ENCODE data around the gene NEK11.

The NEK11 gene

GRCh38 chr3:131223373-131224289 lies 197.0 kb downstream of the NEK11 start:
- Histone ChIP-seq H3K4me3 (ENCODE audit: insufficient read length, low read depth) (no peak overlapping the region), H3K4me1 (ENCODE audit: insufficient read depth, insufficient read length) (no peaks in the 10 kb centered on the region), H3K9ac (ENCODE audit: insufficient read length, low read depth) (no peak overlapping the region), H3K36me3 (ENCODE audit: insufficient read depth, insufficient read length, low read length) (no peaks in the 10 kb centered on the region), H3K27me3 (ENCODE audit: insufficient read depth, insufficient read length) (no peaks in the 10 kb centered on the region), H3K9me3 (ENCODE audit: insufficient read depth, low read length) (no peaks in the 10 kb centered on the region)
- no peak for TF ChIP-seq YY1 (IDR thresholded peaks at IDR 0.05; ENCODE audit: insufficient read depth, insufficient read length)
- TF ChIP-seq SUZ12 (IDR thresholded peaks at IDR 0.05; ENCODE audit: extremely low read depth, insufficient read depth, insufficient read length) = no peak
- no peak for DNase-seq (ENCODE audit: low read depth, low spot score)

DNA sequence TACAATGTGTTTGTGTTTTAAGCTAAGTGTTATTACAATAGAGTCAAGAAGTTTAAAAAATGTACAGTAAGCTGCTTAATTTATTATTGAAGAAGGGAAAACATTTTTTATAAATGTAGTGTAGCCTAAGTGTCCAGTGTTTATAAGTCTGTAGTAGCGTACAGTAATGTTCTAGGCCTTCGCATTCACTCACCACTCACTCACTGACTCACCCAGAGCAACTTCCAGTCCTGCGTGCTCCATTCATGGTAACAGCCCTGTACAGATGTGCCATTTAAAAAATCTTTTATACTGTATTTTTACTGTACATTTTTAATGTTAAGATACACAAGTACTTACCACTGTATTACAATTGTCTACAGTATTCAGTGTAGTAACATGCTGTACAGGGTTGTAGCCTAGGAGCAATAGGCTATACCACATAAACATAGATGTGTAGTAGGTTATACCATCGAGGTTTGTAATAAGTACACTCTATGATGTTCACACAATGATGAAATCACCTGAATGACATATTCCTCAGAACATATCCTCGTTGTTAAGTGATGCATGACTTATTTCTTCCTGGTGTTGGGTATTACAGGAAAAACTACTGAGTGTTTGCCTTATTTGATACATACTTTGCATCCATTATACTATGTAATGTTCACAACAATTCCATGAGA lies 198.3 kb downstream of the NEK11 start:
- H3K9me3 ChIP-seq (ENCODE audit: insufficient read depth, low read length) = no peaks in the 10 kb centered on the region
- no peak overlapping the region for H3K9ac ChIP-seq (ENCODE audit: insufficient read length, low read depth)
- no peaks in the 10 kb centered on the region for H3K27me3 ChIP-seq (ENCODE audit: insufficient read depth, insufficient read length)
- no peak overlapping the region for H3K4me3 ChIP-seq (ENCODE audit: insufficient read length, low read depth)
- DNase-seq (ENCODE audit: low read depth, low spot score) = no peak
- no peak for TF ChIP-seq ZNF274 (IDR thresholded peaks at IDR 0.05; ENCODE audit: low read depth, low read length)
- TF ChIP-seq SUZ12 (IDR thresholded peaks at IDR 0.05; ENCODE audit: extremely low read depth, insufficient read depth, insufficient read length) = no peak
- no peak for TF ChIP-seq YY1 (IDR thresholded peaks at IDR 0.05; ENCODE audit: insufficient read depth, insufficient read length)
- no peaks in the 10 kb centered on the region for H3K36me3 ChIP-seq (ENCODE audit: insufficient read depth, insufficient read length, low read length)
- H3K4me1 ChIP-seq (ENCODE audit: insufficient read depth, insufficient read length) = no peaks in the 10 kb centered on the region

- H3K4me3 ChIP-seq (ENCODE audit: insufficient read length, low read depth) = no peak overlapping the region
- H3K4me1 ChIP-seq (ENCODE audit: insufficient read depth, insufficient read length) = no peaks in the 10 kb centered on the region
- no peaks in the 10 kb centered on the region for H3K36me3 ChIP-seq (ENCODE audit: insufficient read depth, insufficient read length, low read length)
- no peaks in the 10 kb centered on the region for H3K9me3 ChIP-seq (ENCODE audit: insufficient read depth, low read length)
- H3K27me3 ChIP-seq (ENCODE audit: insufficient read depth, insufficient read length) = no peaks in the 10 kb centered on the region
- TF ChIP-seq ZNF274 (IDR thresholded peaks at IDR 0.05; ENCODE audit: low read depth, low read length) (no peak), YY1 (IDR thresholded peaks at IDR 0.05; ENCODE audit: insufficient read depth, insufficient read length) (no peak), SUZ12 (IDR thresholded peaks at IDR 0.05; ENCODE audit: extremely low read depth, insufficient read depth, insufficient read length) (no peak)
- no peak overlapping the region for H3K9ac ChIP-seq (ENCODE audit: insufficient read length, low read depth)
- DNase-seq (ENCODE audit: low read depth, low spot score) = no peak
Measured at GRCh38 chr3:131228522-131228921, 201.8 kb downstream of the NEK11 start.

GRCh38 chr3:131231710-131232389 lies 205.2 kb downstream of the NEK11 start:
- Histone ChIP-seq H3K36me3 (ENCODE audit: insufficient read depth, insufficient read length, low read length) (no peaks in the 10 kb centered on the region), H3K4me3 (ENCODE audit: insufficient read length, low read depth) (no peak overlapping the region), H3K27me3 (ENCODE audit: insufficient read depth, insufficient read length) (no peaks in the 10 kb centered on the region), H3K9ac (ENCODE audit: insufficient read length, low read depth) (no peak overlapping the region), H3K9me3 (ENCODE audit: insufficient read depth, low read length) (no peaks in the 10 kb centered on the region), H3K4me1 (ENCODE audit: insufficient read depth, insufficient read length) (no peaks in the 10 kb centered on the region)
- no peak for DNase-seq (ENCODE audit: low read depth, low spot score)
- no peak for TF ChIP-seq YY1 (IDR thresholded peaks at IDR 0.05; ENCODE audit: insufficient read depth, insufficient read length)
- no peak for TF ChIP-seq ZNF274 (IDR thresholded peaks at IDR 0.05; ENCODE audit: low read depth, low read length)
- TF ChIP-seq SUZ12 (IDR thresholded peaks at IDR 0.05; ENCODE audit: extremely low read depth, insufficient read depth, insufficient read length) = no peak

GRCh38 chr3:131232711-131233267 lies 206.1 kb downstream of the NEK11 start:
- Histone ChIP-seq H3K9me3 (ENCODE audit: insufficient read depth, low read length) (no peaks in the 10 kb centered on the region), H3K36me3 (ENCODE audit: insufficient read depth, insufficient read length, low read length) (no peaks in the 10 kb centered on the region), H3K4me3 (ENCODE audit: insufficient read length, low read depth) (no peak overlapping the region), H3K4me1 (ENCODE audit: insufficient read depth, insufficient read length) (no peaks in the 10 kb centered on the region), H3K9ac (ENCODE audit: insufficient read length, low read depth) (no peak overlapping the region), H3K27me3 (ENCODE audit: insufficient read depth, insufficient read length) (no peaks in the 10 kb centered on the region)
- no peak for DNase-seq (ENCODE audit: low read depth, low spot score)
- TF ChIP-seq SUZ12 (IDR thresholded peaks at IDR 0.05; ENCODE audit: extremely low read depth, insufficient read depth, insufficient read length) (no peak), ZNF274 (IDR thresholded peaks at IDR 0.05; ENCODE audit: low read depth, low read length) (no peak), YY1 (IDR thresholded peaks at IDR 0.05; ENCODE audit: insufficient read depth, insufficient read length) (no peak)

- no peak for DNase-seq (ENCODE audit: low read depth, low spot score)
- Histone ChIP-seq H3K36me3 (ENCODE audit: insufficient read depth, insufficient read length, low read length) (no peaks in the 10 kb centered on the region), H3K4me3 (ENCODE audit: insufficient read length, low read depth) (no peak overlapping the region), H3K9me3 (ENCODE audit: insufficient read depth, low read length) (no peaks in the 10 kb centered on the region), H3K4me1 (ENCODE audit: insufficient read depth, insufficient read length) (no peaks in the 10 kb centered on the region), H3K9ac (ENCODE audit: insufficient read length, low read depth) (no peak overlapping the region), H3K27me3 (ENCODE audit: insufficient read depth, insufficient read length) (no peaks in the 10 kb centered on the region)
- no peak for TF ChIP-seq YY1 (IDR thresholded peaks at IDR 0.05; ENCODE audit: insufficient read depth, insufficient read length)
- TF ChIP-seq SUZ12 (IDR thresholded peaks at IDR 0.05; ENCODE audit: extremely low read depth, insufficient read depth, insufficient read length) = no peak
- TF ChIP-seq ZNF274 (IDR thresholded peaks at IDR 0.05; ENCODE audit: low read depth, low read length) = no peak
Measured at GRCh38 chr3:131233900-131234668, 207.4 kb downstream of the NEK11 start.

Measured in NT2/D1 (cell line).